Stomach (tissue), 9 donors: ENCODE results near the gene GSG1L2. TPM values are rescaled to one million over a fixed set of nuclear protein-coding genes. Genes with fewer than 3 reads are reported as not detected.

Experiments
- DNase-seq, 2 donors: peaks; one replicate each; pipeline versions ENCODE4 v3.0.0 to v3.0.0-alpha.2; 2013 to 2019
- H3K27ac ChIP-seq, 5 donors: fragments of 200-600 bp in 4 of 5; sonication (generic) in 4 of 5; one replicate each; pipeline ENCODE4 v1.5.1; 2013 to 2019; ENCODE audit warnings: mild to moderate bottlenecking in 1 of 5, moderate library complexity in 1 of 5
- H3K27me3 ChIP-seq, 3 donors: fragments of 200-600 bp; sonication (generic); one replicate each; pipeline ENCODE4 v1.5.1; 2017 to 2019; ENCODE audit warnings: mixed run types in 1 of 3
- H3K36me3 ChIP-seq, 4 donors: fragments of 200-600 bp; sonication (generic); 1 replicate in 3 of 4; 2 replicates in 1 of 4; pipeline ENCODE4 v1.5.1; 2016 to 2019
- H3K4me1 ChIP-seq, 4 donors: fragments of 200-600 bp; sonication (generic); one replicate each; pipeline ENCODE4 v1.5.1; 2016 to 2019
- H3K4me3 ChIP-seq, 4 donors: fragments of 200-600 bp; sonication (generic) in 3 of 4; one replicate each; pipeline ENCODE4 v1.5.1; 2016 to 2019; ENCODE audit warnings: mild to moderate bottlenecking in 1 of 4
- H3K9me3 ChIP-seq, 4 donors: fragments of 200-600 bp; sonication (generic); one replicate each; pipeline ENCODE4 v1.5.1; 2016 to 2019
- EP300 ChIP-seq: sonication (generic); formaldehyde crosslinking; IDR thresholded peaks from one replicate; pipeline ENCODE4 v1.6.1; 2017; ENCODE audit warnings: antibody characterized with exemption
- POLR2A ChIP-seq, 4 donors: fragments of 450-650 bp; IDR thresholded peaks; one replicate each; pipeline ENCODE4 v1.6.1; 2016; ENCODE audit warnings: antibody characterized with exemption in 4 of 4, control low read depth in 2 of 4, mild to moderate bottlenecking in 1 of 4, moderate library complexity in 1 of 4
- POLR2AphosphoS5 ChIP-seq, 3 donors: sonication (generic); formaldehyde crosslinking; IDR thresholded peaks; one replicate each; pipeline ENCODE4 v1.6.1; 2016; ENCODE audit warnings: antibody characterized with exemption in 3 of 3
- WGBS, 5 donors: extraction: QIAGEN DNeasy Blood & Tissue Kit in 3 of 5; methylation state at CpG; one replicate each; pipeline versions ENCODE4 v1.1.5 to v1.1.7; 2013 to 2018; 5-methylcytosine and 5-hydroxymethylcytosine counted together
- intact Hi-C: fragments of 100-400 bp; cut with DNase I; formaldehyde crosslinking; loops from one replicate; pipeline ENCODE4 v1.15.1; 2023; ENCODE audit warnings: low total_unique reads
- polyA plus RNA-seq, 3 donors: library from polyadenylated mRNA; stranded (reverse); fragments of 200-250 nt; gene quantifications; one replicate each; pipeline ENCODE4 v1.2.3, GENCODE V29; 2013
- total RNA-seq, 5 donors: library from RNA; depleted of rRNA; stranded (reverse); fragments of >200 nt; gene quantifications; one replicate each; pipeline versions ENCODE4 v1.1.0 to v1.2.3, GENCODE V29; 2014 to 2016
- TF ChIP-seq, protein P1 (sequence below), 7 experiments: fragments of 450-650 bp in 4 of 7; fragments of 200-600 bp in 3 of 7; sonication (generic) in 3 of 7; IDR thresholded peaks; one replicate each; pipeline ENCODE4 v1.5.1; 2016 to 2019; ENCODE audit warnings: antibody characterized with exemption in 7 of 7, control low read depth in 2 of 7, mild to moderate bottlenecking in 1 of 7
- donor health status: healthy with polysubstance abuse.
- donor health status: Bipolar disorder and iron deficiency.
- donor health status: healthy.

The GSG1L2 gene
- total and polyA plus RNA-seq, 8 donors: not detected

DNA sequence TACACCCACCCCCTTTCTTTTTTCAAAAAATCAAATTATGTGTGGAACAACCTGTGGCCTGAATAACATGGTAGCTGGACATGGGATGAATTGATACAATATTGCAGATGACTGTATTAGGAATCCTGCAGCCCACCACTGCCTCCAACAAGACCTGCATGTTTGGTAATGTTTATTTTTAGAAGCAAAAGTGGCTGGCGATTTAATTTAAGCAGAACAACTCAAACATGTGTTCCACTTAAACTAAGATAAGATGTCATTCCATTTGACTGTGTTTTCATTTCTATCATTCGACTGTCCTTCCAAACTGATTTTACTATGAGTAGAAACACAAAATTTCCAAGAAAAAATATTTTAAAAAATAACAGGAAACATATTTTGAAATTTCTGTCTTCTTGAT, 20.4 kb downstream of the GSG1L2 start:
- no peak overlapping the region for H3K27ac ChIP-seq
- H3K27me3 ChIP-seq: peaks cover 0 to 8% (median 0%) of the 10 kb centered on the region in 3 donors
- no peak overlapping the region for H3K4me3 ChIP-seq
- intact Hi-C loops: no loop called here
- H3K4me1 ChIP-seq: peaks cover 0 to 6% (median 0%) of the 10 kb centered on the region in 4 donors
- 52 to 65% (median 57%) methylated on average over 2 of the region's 2 CpGs for WGBS, 5 donors
- H3K9me3 ChIP-seq: peaks cover 0 to 18% (median 11%) of the 10 kb centered on the region in 4 donors
- no peak for TF ChIP-seq EP300
- TF ChIP-seq POLR2A (IDR thresholded peaks at IDR 0.05): no peak
- no peak for TF ChIP-seq POLR2AphosphoS5 (IDR thresholded peaks at IDR 0.05)
- TF ChIP-seq, protein P1, sequence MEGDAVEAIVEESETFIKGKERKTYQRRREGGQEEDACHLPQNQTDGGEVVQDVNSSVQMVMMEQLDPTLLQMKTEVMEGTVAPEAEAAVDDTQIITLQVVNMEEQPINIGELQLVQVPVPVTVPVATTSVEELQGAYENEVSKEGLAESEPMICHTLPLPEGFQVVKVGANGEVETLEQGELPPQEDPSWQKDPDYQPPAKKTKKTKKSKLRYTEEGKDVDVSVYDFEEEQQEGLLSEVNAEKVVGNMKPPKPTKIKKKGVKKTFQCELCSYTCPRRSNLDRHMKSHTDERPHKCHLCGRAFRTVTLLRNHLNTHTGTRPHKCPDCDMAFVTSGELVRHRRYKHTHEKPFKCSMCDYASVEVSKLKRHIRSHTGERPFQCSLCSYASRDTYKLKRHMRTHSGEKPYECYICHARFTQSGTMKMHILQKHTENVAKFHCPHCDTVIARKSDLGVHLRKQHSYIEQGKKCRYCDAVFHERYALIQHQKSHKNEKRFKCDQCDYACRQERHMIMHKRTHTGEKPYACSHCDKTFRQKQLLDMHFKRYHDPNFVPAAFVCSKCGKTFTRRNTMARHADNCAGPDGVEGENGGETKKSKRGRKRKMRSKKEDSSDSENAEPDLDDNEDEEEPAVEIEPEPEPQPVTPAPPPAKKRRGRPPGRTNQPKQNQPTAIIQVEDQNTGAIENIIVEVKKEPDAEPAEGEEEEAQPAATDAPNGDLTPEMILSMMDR (IDR thresholded peaks at IDR 0.05): no peak
- H3K36me3 ChIP-seq: no peaks in the 10 kb centered on the region
- no peak for DNase-seq

DNA sequence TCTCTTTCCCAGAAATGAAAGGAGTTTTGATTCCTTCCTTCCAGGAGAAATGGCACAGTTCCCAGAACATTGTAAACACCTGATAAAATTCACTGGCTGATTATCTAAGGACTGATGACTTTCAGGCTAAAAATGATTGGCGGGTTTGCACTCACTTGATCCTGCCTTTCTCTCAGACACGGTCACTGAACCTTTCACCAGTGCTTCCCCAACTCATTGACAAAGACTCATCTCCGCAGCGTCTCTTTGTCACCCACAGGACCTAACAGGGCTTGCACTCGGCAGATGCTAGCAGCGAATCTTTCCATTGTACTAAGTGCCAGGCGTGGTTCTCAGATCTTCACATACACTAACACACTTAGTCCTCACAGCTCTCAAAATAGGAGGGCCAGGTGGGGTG, 23.2 kb downstream of the GSG1L2 start:
- H3K27ac ChIP-seq: no peak overlapping the region
- intact Hi-C loops: no loop called here
- TF ChIP-seq POLR2AphosphoS5 (IDR thresholded peaks at IDR 0.05) (no peak), POLR2A (IDR thresholded peaks at IDR 0.05) (no peak), EP300 (no peak)
- TF ChIP-seq, protein P1 (IDR thresholded peaks at IDR 0.05): no peak
- 50 to 61% (median 60%) methylated on average over 7 of the region's 7 CpGs for WGBS, 5 donors
- H3K4me3 ChIP-seq: no peak overlapping the region
- DNase-seq: peak in 1 of 2 donors; percentile 22
- peaks cover 0 to 12% (median 0%) of the 10 kb centered on the region in 3 donors for H3K27me3 ChIP-seq
- no peaks in the 10 kb centered on the region for H3K9me3 ChIP-seq
- no peaks in the 10 kb centered on the region for H3K36me3 ChIP-seq
- peaks cover 0 to 6% (median 0%) of the 10 kb centered on the region in 4 donors for H3K4me1 ChIP-seq

DNA sequence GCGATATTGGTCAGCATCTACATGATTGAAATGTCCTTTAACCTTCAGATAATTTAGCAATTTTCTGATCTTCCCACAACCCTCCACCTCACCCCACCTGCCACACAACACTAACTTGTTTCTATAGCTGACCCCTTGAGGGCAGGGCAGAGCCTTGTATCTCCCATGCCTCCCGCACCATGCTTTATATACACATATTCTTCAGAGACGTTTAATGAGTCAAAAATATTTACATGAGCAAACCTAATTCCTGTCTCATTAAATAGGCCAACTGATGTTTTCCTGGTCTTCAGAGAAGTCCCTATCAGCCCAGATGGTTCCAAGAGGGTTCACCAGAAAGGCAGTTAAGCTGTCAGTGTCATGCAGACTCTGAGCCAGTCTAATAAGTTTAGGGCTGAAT, 23.9 kb downstream of the GSG1L2 start:
- Histone ChIP-seq H3K4me1 (peaks cover 0 to 6% (median 0%) of the 10 kb centered on the region in 4 donors), H3K4me3 (no peak overlapping the region), H3K27ac (no peak overlapping the region), H3K9me3 (no peaks in the 10 kb centered on the region), H3K36me3 (no peaks in the 10 kb centered on the region), H3K27me3 (peaks cover 0 to 12% (median 0%) of the 10 kb centered on the region in 3 donors)
- 68 to 80% (median 75%) methylated on average over 3 of the region's 3 CpGs for WGBS, 5 donors
- TF ChIP-seq, protein P1 (IDR thresholded peaks at IDR 0.05): no peak
- no peak for DNase-seq
- intact Hi-C loops: no loop called here

DNA sequence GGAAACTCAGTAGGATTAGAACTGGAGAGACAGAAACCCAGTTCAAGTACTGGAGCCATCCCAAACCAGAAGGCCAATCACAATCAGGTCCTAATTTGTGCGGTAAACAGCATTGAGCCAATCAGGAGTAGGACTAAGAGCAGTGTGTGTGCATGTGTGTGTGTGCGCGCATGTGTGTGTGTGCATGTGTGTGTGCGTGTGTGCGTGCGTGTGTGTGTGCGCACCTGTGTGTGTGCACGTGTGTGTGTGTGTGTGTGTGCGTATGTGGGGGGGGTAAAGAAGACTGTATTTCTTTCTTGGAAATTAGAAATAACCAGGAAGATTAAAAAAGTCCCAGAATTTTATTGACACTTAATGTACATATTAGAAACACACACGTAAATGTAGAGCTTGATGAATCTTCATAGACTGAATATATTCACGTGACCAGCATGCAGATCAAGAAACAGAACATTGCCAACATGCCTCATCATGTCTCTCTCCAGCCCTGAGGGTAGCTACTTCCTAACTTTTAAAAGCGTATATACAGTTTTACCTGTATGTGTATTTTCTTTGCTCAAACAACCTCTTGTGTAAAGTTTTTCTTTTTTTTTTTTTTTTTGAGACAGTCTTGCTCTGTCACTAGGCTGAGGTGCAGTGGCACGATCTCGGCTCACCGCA, 29.6 kb downstream of the GSG1L2 start:
- peaks cover 0 to 10% (median 5%) of the 10 kb centered on the region in 4 donors for H3K4me1 ChIP-seq
- H3K27me3 ChIP-seq: peaks cover 0 to 4% (median 0%) of the 10 kb centered on the region in 3 donors
- intact Hi-C loops: no loop called here
- 87 to 92% (median 88%) methylated on average over 15 of the region's 15 CpGs for WGBS, 5 donors
- TF ChIP-seq, protein P1 (IDR thresholded peaks at IDR 0.05): no peak
- TF ChIP-seq EP300: no peak
- TF ChIP-seq POLR2A (IDR thresholded peaks at IDR 0.05): no peak
- no peak for TF ChIP-seq POLR2AphosphoS5 (IDR thresholded peaks at IDR 0.05)
- no peak for DNase-seq
- no peaks in the 10 kb centered on the region for H3K9me3 ChIP-seq
- H3K4me3 ChIP-seq: no peak overlapping the region
- H3K27ac ChIP-seq: no peak overlapping the region
- H3K36me3 ChIP-seq: no peaks in the 10 kb centered on the region
